GM03348 (cell line): ENCODE data around the gene TBC1D1.

ENCODE experiments used
- DNase-seq: peaks from one replicate; pipeline ENCODE4 v3.0.0; 2012; ENCODE audit warnings: low spot score

Gene TBC1D1

GRCh38 chr4:37890801-37891259 lies at the start of gene TBC1D1:
Gene TBC1D1 (plus strand): TSS chr4:37891084. CDS start chr4:37902096, 11,012 bp downstream.
- peak; percentile 46 for DNase-seq

DNA sequence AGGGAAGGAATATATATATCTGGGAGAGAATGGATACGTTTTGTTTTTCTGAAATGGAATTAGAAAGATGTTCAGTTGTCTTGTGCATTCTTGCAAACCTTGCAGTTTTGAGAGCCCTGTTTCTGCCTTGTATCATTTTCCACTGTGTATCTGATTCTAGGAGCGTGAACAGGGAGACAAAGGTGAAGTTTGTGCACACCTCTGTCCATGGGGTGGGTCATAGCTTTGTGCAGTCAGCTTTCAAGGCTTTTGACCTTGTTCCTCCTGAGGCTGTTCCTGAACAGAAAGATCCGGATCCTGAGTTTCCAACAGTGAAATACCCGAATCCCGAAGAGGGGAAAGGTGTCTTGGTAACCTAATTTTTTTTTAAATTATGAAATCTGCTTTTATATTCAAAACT lies 46.7 kb upstream of the TBC1D1 start:
- DNase-seq, result no peak

- DNase-seq, result no peak
Observed at GRCh38 chr4:37845201-37845600, 45.7 kb upstream of the TBC1D1 start.

DNA sequence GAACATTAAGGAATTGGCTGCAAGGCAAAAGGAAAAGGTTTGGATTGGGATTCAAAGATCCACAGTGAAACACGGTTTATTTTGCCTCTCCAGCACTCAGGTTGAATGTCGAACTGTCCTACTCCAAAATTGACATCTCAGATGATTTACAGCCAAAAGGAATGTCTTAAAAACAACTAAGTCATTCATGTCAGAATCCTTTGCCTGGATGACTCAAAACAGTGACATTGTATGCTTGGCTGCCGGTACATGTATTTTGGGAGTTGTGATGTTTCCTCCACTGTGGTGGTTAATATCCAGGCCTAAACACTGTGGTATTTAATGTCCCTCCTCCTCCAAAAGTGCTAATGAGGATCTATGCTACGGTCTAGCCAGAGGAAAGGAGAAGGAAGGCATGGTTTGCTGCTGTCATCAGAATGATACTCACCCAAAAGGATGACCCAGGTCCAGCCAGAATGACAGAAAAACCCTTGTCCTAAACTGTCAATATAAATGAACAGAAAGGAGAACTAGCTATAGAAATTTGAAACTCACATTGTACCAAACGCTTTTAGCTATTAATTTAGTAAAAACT lies 43.5 kb upstream of the TBC1D1 start:
- no peak for DNase-seq

GRCh38 chr4:37852376-37852775 lies 38.5 kb upstream of the TBC1D1 start:
- DNase-seq, result no peak

DNA sequence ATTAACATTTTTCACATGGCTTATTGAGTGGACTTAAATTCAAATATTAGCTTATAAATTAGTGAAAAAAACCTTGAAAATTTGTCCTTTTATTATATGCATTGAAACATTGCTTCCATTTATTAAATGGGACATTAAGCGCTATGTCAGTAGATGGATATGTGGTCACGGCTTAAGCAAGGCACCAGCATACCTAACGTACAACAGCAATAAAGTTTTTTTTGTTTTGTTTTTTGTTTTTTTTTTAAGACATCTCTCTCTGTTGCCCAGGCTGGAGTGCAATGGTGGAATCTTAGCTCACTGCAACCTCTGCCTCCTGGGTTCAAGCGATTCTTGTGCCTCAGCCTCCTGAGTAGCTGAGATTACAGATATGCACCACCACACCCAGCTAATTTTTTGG lies 32.8 kb upstream of the TBC1D1 start:
- DNase-seq, result no peak

- DNase-seq, result no peak
Observed at GRCh38 chr4:37858872-37859271, 32.0 kb upstream of the TBC1D1 start.

GRCh38 chr4:37860266-37860665 lies 30.6 kb upstream of the TBC1D1 start:
- DNase-seq, result no peak

DNA sequence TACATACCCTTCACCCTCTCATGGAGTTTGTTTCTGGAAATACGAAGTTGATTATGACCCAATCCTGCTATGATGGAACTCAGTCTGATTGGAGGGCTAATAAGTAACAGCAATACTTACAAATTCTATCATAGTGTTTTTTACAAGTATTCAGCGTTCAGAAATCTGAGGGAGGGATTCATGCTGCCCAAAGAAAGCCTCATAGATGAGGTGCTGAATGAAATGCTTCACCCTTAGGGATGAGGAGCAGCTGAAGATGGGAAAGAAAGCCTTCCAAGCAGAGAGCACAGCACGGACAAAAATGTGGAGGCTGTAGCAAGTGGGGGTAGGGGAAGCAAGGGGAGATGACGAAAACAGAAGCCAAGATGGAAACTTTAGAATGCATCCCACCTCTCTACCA lies 27.9 kb upstream of the TBC1D1 start:
- no peak for DNase-seq

- DNase-seq, result no peak
Observed at GRCh38 chr4:37864786-37865185, 26.1 kb upstream of the TBC1D1 start.

GRCh38 chr4:37865450-37865849 lies 25.4 kb upstream of the TBC1D1 start:
- no peak for DNase-seq

DNA sequence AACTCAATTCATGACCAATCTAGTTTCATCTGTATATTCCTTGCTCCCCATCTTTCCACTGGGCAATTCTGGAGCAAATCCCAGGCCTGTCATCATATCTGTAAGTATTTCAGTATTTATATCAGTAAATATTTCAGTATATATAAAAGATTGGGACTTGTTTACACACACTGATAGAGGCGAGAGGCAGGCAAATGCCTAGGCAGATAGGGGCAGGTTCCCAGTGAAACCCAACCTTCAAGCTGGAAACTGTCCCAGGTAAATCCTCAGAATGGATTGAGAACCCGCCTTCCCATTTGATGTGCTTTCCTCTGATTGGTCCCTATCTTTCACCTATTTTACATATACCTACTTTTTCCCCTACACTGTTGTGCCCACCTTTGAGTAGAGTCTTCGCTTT lies 23.8 kb upstream of the TBC1D1 start:
- no peak for DNase-seq

GRCh38 chr4:37868238-37868637 lies 22.6 kb upstream of the TBC1D1 start:
- DNase-seq, result no peak

DNA sequence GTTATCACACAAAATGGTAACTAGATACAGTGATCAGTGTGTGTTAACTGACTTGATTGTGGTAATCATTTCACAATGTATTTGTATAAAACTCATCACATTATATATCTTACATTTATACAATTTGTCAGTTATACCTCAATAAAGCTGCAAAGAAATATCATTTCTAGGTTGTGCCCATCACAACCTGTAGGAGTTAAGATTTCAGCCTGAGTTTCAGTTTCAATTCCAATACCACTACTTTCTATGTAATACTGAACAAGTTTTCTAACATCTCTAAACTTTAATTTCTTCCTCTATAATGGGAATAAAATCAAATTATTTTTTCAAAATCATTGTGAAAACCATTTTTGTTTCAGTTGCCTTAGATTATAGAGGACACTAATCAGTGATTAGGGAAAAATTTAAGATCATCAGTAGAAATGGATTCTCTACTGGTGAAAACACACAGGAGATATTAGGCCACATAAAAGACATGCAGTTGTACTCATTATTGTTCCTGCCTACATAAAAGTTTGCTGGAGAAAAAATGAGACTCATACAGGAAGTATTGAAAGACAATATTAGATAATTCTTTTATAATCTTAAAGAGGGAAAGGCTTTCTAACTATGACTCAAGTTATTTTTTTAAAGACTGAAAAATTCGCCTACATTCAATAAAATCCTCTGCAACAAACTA lies 18.4 kb upstream of the TBC1D1 start:
- DNase-seq, result no peak

GRCh38 chr4:37873386-37873785 lies 17.5 kb upstream of the TBC1D1 start:
- peak; percentile 35 for DNase-seq

DNA sequence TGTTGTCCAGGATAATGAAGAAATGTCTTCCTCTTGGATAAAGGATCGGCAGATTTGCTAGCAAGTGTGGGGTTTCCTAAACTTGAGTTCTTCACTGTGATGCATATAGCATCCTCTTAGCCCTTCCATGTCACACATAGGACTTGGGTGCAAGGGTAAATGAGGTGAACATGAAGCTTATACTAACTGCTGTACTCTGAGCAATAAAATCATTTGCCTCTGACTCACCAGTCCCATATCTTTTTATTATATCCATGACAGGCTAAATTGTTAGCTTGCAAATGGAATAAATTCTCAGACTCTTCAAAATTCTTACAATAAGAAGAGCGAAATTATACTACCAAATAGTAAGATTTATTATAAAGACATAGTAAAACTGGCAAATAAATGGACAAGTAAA lies 14.7 kb upstream of the TBC1D1 start:
- no peak for DNase-seq

DNA sequence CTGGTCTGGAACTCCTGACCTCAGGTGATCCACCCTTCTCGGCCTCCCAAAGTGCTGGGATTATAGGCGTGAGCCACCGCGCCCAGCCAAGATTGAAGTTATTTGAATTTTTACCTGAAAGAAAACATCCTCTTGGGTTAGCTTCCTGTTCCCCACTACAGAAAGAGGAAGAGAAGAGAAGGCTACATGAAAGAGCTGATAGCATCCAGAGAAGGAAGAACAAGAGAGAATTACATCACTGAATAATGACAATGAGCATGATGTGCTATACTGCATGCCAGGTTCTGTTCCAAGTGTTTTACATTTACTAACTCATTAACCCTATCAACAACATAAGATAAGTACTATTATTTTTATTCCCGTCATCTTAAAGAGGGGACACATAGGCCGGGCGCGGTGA lies 11.5 kb upstream of the TBC1D1 start:
- no peak for DNase-seq

DNA sequence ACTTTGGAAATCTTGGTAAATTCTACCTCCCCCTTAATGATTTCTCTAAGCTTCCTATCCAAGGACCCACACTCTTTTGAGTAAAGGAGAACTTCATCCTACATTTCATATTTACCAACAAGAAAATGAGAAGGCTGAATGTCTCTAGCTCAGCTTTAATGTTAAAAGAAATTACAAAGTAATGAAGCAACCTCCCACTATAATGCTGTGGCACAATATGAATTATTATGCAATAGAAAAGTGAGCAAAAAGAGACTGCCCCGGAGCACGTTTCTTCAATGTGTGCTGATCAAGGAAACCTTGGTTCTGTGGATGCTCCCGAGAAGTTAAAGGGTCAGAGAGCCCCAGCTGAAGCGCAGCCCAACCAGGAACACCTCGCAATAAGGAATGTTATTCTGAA lies 9.1 kb upstream of the TBC1D1 start:
- no peak for DNase-seq

GRCh38 chr4:37882665-37883296 lies 8.1 kb upstream of the TBC1D1 start:
- no peak for DNase-seq

DNA sequence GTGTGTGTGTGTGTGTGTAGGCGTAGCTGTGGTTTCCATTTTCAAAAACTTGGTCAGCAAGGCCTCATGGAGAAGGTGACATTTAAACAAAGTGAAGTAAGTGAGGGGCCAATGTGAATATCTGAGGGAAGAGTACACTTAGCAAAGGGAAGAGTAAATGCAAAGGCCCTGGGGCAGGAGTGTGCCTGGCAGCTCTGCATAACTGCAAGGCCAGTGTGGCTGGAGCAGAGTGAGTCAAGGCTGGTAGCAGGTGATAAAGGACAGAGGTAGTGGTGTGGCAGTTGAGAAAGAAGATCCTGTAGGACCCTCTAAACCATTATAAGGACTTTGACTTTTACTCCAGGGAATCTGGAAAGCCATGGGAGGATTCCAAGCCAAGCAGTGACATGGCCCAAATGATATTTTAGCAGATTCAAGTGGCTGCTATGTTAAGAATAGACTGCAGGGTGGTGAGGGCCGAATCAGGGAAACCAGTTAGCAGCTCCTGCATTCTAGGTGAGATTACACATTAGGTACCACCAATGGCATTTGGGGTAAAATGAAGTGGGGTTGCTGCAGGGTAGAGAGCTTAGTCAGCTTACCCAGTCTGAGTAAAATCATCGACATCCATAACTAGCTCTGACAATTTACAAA lies 5.9 kb upstream of the TBC1D1 start:
- DNase-seq, result no peak

DNA sequence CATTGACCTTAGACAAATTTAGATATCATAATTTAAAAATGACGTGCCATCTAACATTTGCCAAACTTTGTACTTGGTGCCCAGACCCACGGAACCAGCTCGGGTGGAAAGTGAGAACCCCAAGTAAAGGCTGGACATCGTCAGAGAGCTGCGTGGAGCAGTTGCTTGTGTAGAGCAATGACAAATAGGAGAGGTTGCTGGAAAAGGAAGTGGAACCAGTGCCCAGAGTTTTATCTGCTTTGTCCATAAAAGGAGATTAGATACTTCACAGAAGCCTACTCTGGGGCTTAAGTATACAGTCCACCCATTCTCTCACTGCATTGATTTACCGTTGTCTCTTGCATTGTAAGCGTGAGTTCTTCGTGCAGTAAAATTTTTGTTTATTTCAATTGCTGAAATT lies 5.4 kb upstream of the TBC1D1 start:
- DNase-seq, result no peak

- DNase-seq, result peak; percentile 30
Observed at GRCh38 chr4:37889849-37890800, 759 bp upstream of the TBC1D1 start.
